ENCODE results near the gene TAF5L.

DNA sequence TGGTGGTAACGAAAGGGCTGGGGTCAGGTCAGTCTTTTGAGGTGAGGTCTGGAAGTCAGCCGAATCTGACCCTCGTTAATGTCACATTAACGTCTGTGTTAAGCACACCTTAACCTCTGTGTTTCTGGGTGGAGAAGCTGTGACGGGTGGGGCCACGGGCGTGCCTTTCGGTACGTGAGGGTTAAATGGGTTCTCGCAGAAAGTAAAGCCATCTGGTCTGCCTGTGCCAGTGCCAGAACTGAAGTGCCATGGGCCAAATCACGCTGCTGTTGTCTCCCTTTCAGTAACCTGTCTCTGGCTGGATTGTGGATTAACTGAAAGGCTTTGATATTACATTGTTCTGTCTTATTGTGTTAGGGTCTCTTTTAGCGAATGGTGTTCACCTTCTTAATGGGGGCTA lies 14.5 kb upstream of the TAF5L start:
- TF ChIP-seq, protein P1, sequence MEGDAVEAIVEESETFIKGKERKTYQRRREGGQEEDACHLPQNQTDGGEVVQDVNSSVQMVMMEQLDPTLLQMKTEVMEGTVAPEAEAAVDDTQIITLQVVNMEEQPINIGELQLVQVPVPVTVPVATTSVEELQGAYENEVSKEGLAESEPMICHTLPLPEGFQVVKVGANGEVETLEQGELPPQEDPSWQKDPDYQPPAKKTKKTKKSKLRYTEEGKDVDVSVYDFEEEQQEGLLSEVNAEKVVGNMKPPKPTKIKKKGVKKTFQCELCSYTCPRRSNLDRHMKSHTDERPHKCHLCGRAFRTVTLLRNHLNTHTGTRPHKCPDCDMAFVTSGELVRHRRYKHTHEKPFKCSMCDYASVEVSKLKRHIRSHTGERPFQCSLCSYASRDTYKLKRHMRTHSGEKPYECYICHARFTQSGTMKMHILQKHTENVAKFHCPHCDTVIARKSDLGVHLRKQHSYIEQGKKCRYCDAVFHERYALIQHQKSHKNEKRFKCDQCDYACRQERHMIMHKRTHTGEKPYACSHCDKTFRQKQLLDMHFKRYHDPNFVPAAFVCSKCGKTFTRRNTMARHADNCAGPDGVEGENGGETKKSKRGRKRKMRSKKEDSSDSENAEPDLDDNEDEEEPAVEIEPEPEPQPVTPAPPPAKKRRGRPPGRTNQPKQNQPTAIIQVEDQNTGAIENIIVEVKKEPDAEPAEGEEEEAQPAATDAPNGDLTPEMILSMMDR (IDR thresholded peaks at IDR 0.05), result no peak
- TF ChIP-seq POLR2A (IDR thresholded peaks at IDR 0.05) (no peak), EP300 (IDR thresholded peaks at IDR 0.05) (no peak)
